ENCODE measurements around the gene EFNA4.
A peak's percentile ranks its signal among the peaks of the same experiment; 100 is the strongest.

EFNA4 gene, protein sequence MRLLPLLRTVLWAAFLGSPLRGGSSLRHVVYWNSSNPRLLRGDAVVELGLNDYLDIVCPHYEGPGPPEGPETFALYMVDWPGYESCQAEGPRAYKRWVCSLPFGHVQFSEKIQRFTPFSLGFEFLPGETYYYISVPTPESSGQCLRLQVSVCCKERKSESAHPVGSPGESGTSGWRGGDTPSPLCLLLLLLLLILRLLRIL

DNA sequence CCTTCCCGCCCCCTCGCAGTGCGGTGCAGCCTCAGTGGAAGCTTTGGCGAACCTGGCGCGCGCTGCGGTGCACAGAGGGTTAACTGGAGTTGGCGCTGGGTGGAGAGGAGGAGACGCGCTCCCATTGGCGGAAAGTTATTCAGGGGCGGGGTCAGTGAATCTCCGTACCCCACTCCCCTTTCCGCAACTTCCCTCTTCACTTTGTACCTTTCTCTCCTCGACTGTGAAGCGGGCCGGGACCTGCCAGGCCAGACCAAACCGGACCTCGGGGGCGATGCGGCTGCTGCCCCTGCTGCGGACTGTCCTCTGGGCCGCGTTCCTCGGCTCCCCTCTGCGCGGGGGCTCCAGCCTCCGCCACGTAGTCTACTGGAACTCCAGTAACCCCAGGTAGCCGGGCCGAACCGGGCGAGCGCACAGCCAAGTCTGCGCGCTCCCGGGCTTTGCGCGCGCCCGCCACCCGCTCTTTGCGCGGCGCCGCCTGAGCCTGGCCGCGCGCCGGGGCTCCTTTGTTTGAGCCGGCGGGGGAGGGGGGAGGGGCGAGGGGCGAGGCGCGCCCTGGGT, at the start of gene EFNA4:
Gene EFNA4, plus strand, starts transcription at position 191 of the 561 bp plus-strand sequence. Its CDS starts 84 bp downstream, at position 275.
- Histone ChIP-seq H3K36me3 (ENCODE audit: insufficient read depth, low read length) (peaks cover 10% of the 10 kb centered on the region), H3K9me3 (ENCODE audit: low read length) (no peaks in the 10 kb centered on the region), H3K27me3 (ENCODE audit: control insufficient read depth in 1 of 2, insufficient read depth in 2 of 2, low read length in 2 of 2) (peaks cover 0 to 8% of the 10 kb centered on the region in 2 donors), H3K4me3 (ENCODE audit: low read depth in 1 of 2, low read length in 2 of 2) (peak within 1 kb of the TSS; percentile 79 to 88), H3K4me1 (ENCODE audit: insufficient read depth, low read length) (peaks cover 28% of the 10 kb centered on the region), H3K9ac (ENCODE audit: low read length) (no peak within 1 kb of the TSS), H3K27ac (ENCODE audit: low read depth, low read length) (peak within 1 kb of the TSS; percentile 78)

DNA sequence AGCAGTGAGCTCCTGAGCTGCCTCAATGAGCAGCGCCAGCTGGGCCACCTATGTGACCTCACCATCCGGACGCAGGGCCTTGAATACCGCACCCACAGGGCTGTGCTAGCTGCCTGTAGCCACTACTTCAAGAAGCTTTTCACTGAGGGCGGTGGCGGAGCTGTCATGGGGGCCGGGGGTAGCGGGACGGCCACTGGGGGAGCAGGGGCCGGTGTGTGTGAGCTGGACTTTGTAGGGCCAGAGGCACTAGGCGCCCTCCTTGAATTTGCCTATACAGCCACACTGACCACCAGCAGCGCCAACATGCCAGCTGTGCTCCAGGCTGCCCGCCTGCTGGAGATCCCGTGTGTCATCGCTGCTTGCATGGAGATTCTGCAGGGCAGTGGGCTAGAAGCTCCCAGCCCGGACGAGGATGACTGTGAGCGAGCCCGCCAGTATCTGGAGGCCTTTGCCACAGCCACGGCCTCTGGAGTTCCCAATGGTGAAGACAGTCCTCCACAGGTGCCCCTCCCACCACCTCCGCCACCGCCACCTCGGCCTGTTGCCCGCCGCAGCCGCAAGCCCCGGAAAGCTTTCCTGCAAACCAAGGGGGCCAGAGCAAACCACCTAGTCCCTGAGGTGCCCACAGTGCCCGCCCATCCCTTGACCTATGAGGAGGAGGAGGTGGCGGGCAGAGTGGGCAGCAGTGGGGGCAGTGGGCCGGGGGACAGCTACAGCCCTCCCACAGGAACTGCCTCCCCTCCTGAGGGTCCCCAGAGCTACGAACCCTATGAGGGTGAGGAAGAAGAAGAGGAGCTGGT, 48.6 kb upstream of the EFNA4 start:
- Histone ChIP-seq H3K9ac (ENCODE audit: low read length) (no peak overlapping the region), H3K4me3 (ENCODE audit: low read depth in 1 of 2, low read length in 2 of 2) (no peak overlapping the region), H3K36me3 (ENCODE audit: insufficient read depth, low read length) (peaks cover 23% of the 10 kb centered on the region), H3K27ac (ENCODE audit: low read depth, low read length) (no peak overlapping the region), H3K27me3 (ENCODE audit: control insufficient read depth in 1 of 2, insufficient read depth in 2 of 2, low read length in 2 of 2) (no peaks in the 10 kb centered on the region), H3K9me3 (ENCODE audit: low read length) (no peaks in the 10 kb centered on the region), H3K4me1 (ENCODE audit: insufficient read depth, low read length) (peaks cover 39% of the 10 kb centered on the region)

DNA sequence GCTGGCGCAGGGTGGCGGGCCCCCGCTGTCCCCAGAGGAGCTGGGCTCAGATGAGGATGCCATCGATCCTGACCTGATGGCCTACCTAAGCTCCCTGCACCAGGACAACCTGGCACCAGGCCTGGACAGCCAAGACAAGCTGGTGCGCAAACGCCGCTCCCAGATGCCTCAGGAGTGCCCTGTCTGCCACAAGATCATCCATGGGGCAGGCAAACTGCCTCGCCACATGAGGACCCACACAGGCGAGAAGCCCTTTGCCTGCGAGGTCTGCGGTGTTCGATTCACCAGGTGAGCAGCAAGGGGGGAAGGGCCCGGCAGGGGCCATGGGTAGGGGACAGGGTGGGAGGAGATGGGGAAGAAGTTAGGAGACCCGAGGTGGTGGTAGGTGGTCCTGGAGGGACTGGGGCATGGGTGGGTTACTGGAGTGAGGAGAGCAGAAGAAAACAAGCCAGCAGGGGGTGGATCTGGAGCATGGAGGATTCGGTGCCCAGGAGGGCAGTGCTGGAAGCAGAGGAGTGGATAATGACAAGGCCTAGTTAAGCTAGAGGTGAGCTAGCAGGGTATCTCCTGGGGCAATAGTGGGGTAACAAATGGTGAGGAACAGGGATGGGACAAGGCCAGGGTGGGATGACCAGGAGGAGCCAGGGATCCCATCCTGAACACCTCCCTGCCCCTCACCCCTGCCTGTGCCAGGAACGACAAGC, 47.9 kb upstream of the EFNA4 start:
- Histone ChIP-seq H3K36me3 (ENCODE audit: insufficient read depth, low read length) (peaks cover 23% of the 10 kb centered on the region), H3K9ac (ENCODE audit: low read length) (no peak overlapping the region), H3K27ac (ENCODE audit: low read depth, low read length) (no peak overlapping the region), H3K4me3 (ENCODE audit: low read depth in 1 of 2, low read length in 2 of 2) (no peak overlapping the region), H3K9me3 (ENCODE audit: low read length) (no peaks in the 10 kb centered on the region), H3K4me1 (ENCODE audit: insufficient read depth, low read length) (peaks cover 36% of the 10 kb centered on the region), H3K27me3 (ENCODE audit: control insufficient read depth in 1 of 2, insufficient read depth in 2 of 2, low read length in 2 of 2) (no peaks in the 10 kb centered on the region)

DNA sequence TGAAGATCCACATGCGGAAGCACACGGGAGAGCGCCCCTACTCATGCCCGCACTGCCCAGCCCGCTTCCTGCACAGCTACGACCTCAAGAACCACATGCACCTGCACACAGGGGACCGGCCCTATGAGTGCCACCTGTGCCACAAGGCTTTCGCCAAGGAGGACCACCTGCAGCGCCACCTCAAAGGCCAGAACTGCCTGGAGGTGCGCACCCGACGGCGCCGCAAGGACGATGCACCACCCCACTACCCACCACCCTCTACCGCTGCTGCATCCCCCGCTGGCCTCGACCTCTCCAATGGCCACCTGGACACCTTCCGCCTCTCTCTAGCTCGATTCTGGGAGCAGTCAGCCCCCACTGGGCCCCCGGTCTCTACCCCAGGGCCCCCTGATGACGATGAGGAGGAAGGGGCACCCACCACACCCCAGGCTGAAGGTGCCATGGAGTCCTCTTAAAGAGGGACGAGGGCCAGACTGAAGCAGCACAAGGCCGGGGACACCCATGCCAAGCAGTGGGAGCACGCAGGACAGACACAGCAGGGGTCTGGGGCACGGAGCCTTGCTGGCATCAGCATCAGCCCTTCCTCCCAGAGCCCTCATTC, 47.2 kb upstream of the EFNA4 start:
- peaks cover 30% of the 10 kb centered on the region for H3K4me1 ChIP-seq (ENCODE audit: insufficient read depth, low read length)
- peak overlapping the region; percentile 32 for H3K9ac ChIP-seq (ENCODE audit: low read length)
- peaks cover 23% of the 10 kb centered on the region for H3K36me3 ChIP-seq (ENCODE audit: insufficient read depth, low read length)
- no peaks in the 10 kb centered on the region for H3K27me3 ChIP-seq (ENCODE audit: control insufficient read depth in 1 of 2, insufficient read depth in 2 of 2, low read length in 2 of 2)
- H3K27ac ChIP-seq (ENCODE audit: low read depth, low read length): peak overlapping the region; percentile 93
- H3K4me3 ChIP-seq (ENCODE audit: low read depth in 1 of 2, low read length in 2 of 2): peak overlapping the region in 1 of 2 donors; percentile 18
- no peaks in the 10 kb centered on the region for H3K9me3 ChIP-seq (ENCODE audit: low read length)

DNA sequence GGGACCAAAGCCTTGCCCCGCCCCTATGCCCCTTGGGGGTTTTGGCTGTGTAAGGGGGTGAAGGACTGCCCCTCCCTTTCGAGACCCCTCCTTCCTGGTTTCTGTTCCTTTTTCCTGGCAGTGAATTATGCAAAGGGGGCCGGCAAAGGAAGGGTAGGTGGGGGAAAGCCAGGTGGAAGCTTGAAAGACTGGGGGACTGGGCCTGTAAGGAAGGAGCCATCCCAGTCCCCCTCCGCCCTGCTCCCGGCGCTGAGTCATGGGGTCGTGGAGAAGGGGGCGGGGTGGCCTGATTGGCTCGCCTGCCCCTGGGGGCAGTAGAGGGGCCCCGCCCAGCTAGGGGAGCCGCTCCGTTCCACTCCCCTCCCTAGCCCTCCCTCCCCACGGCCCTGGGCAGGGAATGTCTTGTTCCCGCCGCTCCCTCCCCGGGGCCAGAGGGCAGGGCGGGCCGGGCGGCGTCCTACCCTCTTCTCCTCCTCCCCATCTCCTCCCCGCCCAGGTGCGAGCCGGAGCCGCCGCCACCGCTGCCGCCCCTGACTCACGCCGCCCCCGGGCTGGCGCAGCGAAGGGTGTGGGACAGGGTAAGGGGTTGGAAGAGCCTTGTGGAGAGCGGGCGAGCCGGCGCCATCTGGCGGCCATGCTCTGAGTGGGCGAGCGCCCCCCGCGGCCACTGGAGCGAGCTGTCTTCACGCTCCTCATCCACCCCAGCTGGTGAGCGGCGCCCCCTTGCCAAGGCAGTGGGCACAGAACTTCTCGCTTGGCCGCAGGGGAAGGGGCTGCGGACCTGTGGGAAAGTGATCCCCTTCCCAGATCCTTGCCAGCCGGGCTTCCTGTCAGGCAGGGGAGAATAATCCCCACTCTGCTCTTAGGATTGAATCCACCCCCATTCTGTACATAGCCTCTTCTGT, 46.2 kb upstream of the EFNA4 start:
- Histone ChIP-seq H3K27ac (ENCODE audit: low read depth, low read length) (peak overlapping the region; percentile 93), H3K4me1 (ENCODE audit: insufficient read depth, low read length) (peaks cover 20% of the 10 kb centered on the region), H3K9ac (ENCODE audit: low read length) (peak overlapping the region; percentile 32), H3K27me3 (ENCODE audit: control insufficient read depth in 1 of 2, insufficient read depth in 2 of 2, low read length in 2 of 2) (no peaks in the 10 kb centered on the region), H3K9me3 (ENCODE audit: low read length) (no peaks in the 10 kb centered on the region), H3K4me3 (ENCODE audit: low read depth in 1 of 2, low read length in 2 of 2) (peak overlapping the region; percentile 18 to 46), H3K36me3 (ENCODE audit: insufficient read depth, low read length) (peaks cover 23% of the 10 kb centered on the region)

DNA sequence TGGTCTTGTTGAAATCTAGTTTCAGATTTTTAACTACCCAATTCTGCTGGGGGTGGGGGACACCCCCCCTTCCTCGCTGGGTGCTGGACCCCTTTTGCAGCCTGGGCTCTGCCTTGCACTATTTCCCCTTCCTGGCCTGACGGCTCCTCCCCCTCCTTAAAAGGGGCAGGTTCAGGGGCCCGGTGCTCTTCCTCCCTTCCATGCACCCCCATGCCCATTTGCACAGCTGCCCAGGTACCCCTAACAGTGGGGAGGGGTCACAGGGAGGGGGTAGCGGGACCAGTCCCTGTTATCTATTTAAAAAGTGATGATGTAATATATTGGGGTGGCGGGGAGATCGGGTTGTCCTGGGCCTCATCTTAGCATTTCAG, 45.6 kb upstream of the EFNA4 start:
- Histone ChIP-seq H3K4me1 (ENCODE audit: insufficient read depth, low read length) (peaks cover 14% of the 10 kb centered on the region), H3K27me3 (ENCODE audit: control insufficient read depth in 1 of 2, insufficient read depth in 2 of 2, low read length in 2 of 2) (no peaks in the 10 kb centered on the region), H3K9me3 (ENCODE audit: low read length) (no peaks in the 10 kb centered on the region), H3K27ac (ENCODE audit: low read depth, low read length) (peak overlapping the region; percentile 93), H3K4me3 (ENCODE audit: low read depth in 1 of 2, low read length in 2 of 2) (peak overlapping the region; percentile 18 to 46), H3K9ac (ENCODE audit: low read length) (peak overlapping the region; percentile 23), H3K36me3 (ENCODE audit: insufficient read depth, low read length) (peaks cover 23% of the 10 kb centered on the region)

DNA sequence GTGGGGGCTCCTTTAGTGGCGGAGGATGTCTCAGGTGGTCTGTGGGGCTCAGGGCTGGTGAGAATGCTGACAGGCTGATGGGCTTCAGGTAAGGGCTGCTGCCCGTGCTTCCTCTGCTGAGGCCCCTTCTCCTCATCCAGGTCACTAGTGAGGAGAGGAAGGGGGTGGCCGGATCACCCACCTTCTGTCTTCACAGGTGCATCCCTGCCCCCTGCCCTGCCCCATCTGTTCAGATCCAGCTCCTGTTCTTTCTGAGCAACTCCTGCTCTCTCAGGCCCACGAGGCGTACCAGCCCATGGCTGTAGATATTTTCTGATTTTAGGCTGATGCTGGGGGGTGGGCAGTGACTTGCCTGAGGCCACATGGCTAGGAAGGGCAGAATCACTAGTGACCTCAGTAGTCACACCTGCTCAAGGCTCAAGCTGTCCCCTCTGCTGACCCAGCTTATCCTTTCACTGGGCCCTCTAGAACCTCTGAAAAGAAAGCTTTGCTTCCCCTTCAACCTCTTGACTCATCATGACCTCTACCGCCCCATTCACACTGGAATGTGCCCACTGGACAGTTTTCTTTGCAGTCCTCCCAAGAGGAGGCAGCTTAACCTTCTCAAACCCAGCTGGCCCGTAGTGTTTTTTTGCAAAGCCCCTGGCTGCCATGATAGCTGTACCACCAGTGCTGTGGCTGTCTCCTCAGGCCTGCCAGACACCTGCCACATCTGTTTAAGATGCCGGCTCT, 44.8 kb upstream of the EFNA4 start:
- no peak overlapping the region for H3K27ac ChIP-seq (ENCODE audit: low read depth, low read length)

DNA sequence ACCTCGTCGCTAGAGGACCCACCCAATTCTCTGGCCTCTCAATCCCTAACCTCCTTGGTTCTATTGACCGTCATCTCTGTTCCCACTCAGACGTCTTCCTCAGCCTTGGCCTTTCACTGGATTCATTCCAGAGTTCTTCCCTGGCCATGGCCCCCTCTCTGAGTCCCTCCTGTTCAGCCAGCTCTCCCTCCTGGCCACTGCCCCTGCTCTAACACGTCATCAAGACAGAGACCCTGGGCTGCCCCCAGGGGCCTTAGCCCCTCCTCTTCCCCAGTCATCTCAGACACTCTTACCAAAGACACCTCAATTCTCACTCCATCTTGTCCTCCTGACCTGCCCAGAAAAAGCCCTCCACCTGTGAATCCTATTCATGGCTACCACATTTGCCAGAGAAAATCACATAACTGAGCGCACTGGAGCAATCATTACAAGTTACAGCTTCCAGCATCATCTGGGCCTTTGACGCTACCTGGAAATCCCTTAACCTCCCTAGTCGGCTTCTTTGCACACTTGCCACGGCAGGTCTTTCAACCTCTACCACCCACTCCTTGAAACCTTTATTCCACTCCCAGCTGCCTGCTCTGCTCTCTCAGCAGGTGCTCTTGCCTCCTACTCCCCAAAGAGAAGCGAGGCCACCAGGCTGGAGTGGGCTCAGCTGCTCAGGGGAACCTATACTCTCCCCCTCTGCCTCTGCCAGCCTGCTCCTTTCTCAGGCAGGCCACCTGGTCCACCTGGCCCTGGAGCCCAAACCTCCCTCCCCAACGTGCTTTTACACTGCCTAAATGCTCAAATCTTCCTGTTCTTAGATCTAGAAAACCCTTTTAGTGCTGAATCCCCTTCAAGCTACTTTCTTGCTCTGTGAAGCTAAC, 43.9 kb upstream of the EFNA4 start:
- Histone ChIP-seq H3K36me3 (ENCODE audit: insufficient read depth, low read length) (peaks cover 14% of the 10 kb centered on the region), H3K27me3 (ENCODE audit: control insufficient read depth in 1 of 2, insufficient read depth in 2 of 2, low read length in 2 of 2) (no peaks in the 10 kb centered on the region), H3K4me3 (ENCODE audit: low read depth in 1 of 2, low read length in 2 of 2) (no peak overlapping the region), H3K9me3 (ENCODE audit: low read length) (no peaks in the 10 kb centered on the region), H3K27ac (ENCODE audit: low read depth, low read length) (no peak overlapping the region), H3K9ac (ENCODE audit: low read length) (no peak overlapping the region), H3K4me1 (ENCODE audit: insufficient read depth, low read length) (peaks cover 14% of the 10 kb centered on the region)

More for the DNA sequence above, 44.8 kb upstream of the EFNA4 start:
- no peaks in the 10 kb centered on the region for H3K27me3 ChIP-seq (ENCODE audit: control insufficient read depth in 1 of 2, insufficient read depth in 2 of 2, low read length in 2 of 2)
- H3K4me1 ChIP-seq (ENCODE audit: insufficient read depth, low read length): peaks cover 14% of the 10 kb centered on the region
- no peak overlapping the region for H3K4me3 ChIP-seq (ENCODE audit: low read depth in 1 of 2, low read length in 2 of 2)
- no peaks in the 10 kb centered on the region for H3K9me3 ChIP-seq (ENCODE audit: low read length)
- no peak overlapping the region for H3K9ac ChIP-seq (ENCODE audit: low read length)
- peaks cover 23% of the 10 kb centered on the region for H3K36me3 ChIP-seq (ENCODE audit: insufficient read depth, low read length)

DNA sequence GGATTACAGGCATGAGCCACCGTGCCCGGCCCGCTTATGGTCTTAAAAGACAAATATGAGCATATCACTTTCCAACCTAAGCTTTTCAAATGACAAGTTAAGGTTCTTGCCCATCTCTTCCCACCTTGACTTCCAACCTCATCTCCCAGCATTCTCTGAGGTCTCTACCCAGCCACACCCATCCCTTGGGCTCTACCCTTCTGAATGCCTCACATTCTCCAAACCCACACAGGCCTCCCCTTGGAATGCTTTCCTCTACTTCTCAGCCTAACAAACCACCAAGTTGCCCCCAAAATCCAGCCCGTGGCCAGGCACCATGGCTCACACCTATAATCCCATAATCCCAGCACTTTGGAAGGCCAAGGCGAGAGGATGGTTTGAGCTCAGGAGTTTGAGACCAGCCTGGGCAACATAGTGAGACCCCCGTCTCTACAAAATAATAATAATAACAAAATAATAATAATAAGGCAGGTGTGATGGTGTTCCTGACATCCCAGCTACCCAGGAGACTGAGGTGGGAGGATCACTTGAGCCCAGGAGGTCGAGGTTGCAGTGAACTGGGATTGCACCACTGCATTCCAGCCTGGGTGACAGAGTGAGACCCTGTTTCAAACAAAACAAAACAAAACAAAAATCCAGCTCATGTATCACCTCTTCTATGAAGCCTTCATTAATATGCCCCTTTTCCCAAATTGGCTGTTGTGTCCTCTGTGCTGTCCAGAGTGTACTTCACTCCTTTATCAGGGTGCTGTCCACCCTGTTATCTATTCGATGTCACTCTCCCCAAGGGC, 41.2 kb upstream of the EFNA4 start:
- no peak overlapping the region for H3K4me3 ChIP-seq (ENCODE audit: low read depth in 1 of 2, low read length in 2 of 2)
- H3K27me3 ChIP-seq (ENCODE audit: control insufficient read depth in 1 of 2, insufficient read depth in 2 of 2, low read length in 2 of 2): no peaks in the 10 kb centered on the region
- no peak overlapping the region for H3K9ac ChIP-seq (ENCODE audit: low read length)
- H3K27ac ChIP-seq (ENCODE audit: low read depth, low read length): no peak overlapping the region
- H3K9me3 ChIP-seq (ENCODE audit: low read length): no peaks in the 10 kb centered on the region
- no peaks in the 10 kb centered on the region for H3K36me3 ChIP-seq (ENCODE audit: insufficient read depth, low read length)
- H3K4me1 ChIP-seq (ENCODE audit: insufficient read depth, low read length): peaks cover 7% of the 10 kb centered on the region
